HG02938 (cell line): ENCODE results near the gene NRDC.
"Not testable (repeated sequence)": the region's sequence is repeated elsewhere in the genome, so short reads cannot be mapped to it uniquely, and the experiment has no call there.

Experiments
- ATAC-seq: cut with Tn5 transposase; IDR thresholded peaks from one replicate; pipeline ENCODE4 v1.9.1; 2021; ENCODE audit warnings: mild to moderate bottlenecking, moderate library complexity; ENCODE audit not compliant: unreplicated experiment

Gene NRDC

DNA sequence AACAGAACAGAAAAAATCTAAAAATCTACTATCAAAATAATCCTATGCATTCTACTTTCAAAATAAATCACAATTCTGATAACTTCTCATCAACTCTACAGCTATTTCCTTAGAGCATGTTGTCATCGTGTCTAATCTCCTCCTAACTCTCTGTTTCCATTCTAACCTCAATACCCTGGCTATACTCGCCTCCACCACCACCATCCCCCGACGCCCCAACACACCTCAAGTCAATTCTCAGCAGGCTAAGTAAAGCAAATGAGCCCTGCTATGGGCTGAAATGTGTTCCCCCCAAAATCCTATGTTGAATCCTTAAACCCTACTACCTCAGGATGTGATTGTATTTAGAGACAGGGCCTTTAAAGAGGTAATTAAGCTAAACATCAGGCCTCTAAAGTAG, 34.6 kb downstream of the NRDC start:
- ATAC-seq = no peak

- no peak for ATAC-seq
Measured at GRCh38 chr1:51842261-51842660, 36.3 kb downstream of the NRDC start.

- no peak for ATAC-seq
Measured at GRCh38 chr1:51840743-51841461, 37.6 kb downstream of the NRDC start.

GRCh38 chr1:51840182-51840581, 38.3 kb downstream of the NRDC start:
- ATAC-seq = no peak

- no peak for ATAC-seq
Measured at GRCh38 chr1:51839094-51839493, 39.4 kb downstream of the NRDC start.

- no peak for ATAC-seq
Measured at GRCh38 chr1:51837243-51837642, 41.3 kb downstream of the NRDC start.

GRCh38 chr1:51833700-51834099, 44.8 kb downstream of the NRDC start:
- ATAC-seq = no peak

DNA sequence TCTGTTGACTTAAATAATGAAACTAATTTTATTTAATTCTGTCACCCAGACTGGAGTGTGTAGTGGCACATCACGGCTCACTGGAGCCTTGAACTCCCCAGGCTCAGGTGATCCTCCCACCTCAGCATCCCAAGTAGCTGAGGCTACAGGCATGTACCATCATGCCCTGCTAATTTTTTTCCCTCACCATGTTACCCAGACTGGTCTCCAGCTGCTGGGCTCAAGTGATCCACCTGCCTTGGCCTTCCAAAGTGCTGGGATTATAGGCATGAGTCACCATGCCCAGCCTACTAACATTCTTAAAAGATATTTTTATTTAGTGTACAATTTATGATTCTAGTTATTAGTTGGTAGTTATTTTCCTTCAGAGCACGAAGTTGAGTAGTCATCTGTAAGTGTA, 49.5 kb downstream of the NRDC start:
- ATAC-seq = no peak

DNA sequence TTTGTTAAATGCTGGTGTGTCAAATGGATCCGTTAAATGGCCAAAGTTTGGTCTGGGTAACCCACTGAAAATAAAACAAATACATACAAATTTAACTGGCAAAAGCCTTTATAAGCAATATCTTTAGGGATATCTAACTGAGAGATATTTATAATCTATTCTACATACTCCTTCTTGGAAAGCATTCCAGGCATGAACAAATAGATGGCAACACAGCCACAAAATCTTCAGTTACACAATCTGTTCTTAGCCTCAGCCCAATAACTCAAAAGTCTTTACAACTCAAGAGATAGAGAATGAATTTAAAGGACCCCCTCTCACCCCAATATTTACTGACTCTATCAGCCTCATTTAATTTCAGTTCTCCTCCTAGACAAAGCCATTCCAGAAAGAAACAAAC, 58.7 kb downstream of the NRDC start:
- ATAC-seq = no peak

- not testable (repeated sequence) for ATAC-seq
Measured at GRCh38 chr1:51819021-51819420, 59.5 kb downstream of the NRDC start.

- no peak for ATAC-seq
Measured at GRCh38 chr1:51818487-51818886, 60.0 kb downstream of the NRDC start.

DNA sequence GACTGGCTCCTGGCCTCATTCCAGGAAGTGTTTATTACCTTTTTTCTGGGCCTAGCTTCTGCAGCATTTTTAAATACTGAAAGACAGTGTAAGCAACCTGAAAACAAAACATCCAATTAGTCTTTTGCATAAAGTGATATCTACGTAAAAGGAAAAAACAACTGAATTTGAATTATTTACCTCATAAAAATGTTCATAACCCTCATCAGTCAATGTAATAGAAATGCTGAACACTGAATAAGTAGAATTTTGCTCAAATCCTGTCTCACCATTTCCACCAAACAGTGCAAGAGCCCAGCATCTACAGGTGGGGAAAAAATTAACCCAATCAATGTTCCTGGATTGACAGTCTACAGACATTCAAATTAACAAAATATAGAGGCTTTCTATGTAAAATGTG, 64.0 kb downstream of the NRDC start:
- no peak for ATAC-seq

DNA sequence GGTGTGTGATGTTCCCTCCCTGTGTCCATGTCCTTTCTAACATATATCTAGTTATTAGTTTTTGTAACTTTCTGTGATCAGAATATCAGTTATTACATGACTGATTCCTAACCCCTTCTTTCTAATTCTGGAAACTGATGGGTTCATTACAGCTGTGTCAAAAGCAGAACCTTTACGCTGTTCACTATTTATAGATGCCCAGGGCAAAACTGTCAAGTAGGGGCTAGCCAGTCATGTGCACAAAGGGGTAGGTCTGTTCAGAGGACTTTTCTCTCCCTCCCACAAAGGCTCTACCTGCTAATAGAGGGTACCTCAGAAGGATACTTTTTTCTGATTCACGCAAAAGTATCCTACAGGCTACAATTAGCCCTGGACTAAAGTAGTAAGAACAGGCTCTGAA, 79.2 kb downstream of the NRDC start:
- ATAC-seq = no peak

GRCh38 chr1:51794868-51795267, 83.7 kb downstream of the NRDC start:
- ATAC-seq = no peak

- ATAC-seq = no peak
Measured at GRCh38 chr1:51794260-51794659, 84.3 kb downstream of the NRDC start.

DNA sequence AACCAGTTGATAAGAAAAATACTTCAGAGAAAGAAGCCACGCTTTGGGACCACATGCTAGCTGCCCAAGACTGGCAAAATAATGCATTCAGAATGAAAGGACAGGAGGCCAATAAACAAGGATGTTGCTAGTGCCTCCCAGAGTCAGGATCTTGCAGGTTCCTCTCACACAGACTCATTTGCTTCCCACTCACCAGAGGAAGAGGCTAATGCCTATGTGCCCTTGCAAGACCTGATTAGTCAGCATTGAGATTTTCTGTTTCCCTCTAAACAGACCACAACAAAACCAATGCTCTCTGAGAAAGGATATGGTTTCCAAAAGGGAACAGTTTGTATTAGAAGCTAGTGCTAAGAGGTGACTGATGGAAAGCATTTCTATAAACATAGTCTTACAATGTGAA, 85.7 kb downstream of the NRDC start:
- ATAC-seq = no peak

GRCh38 chr1:51791888-51792287, 86.6 kb downstream of the NRDC start:
- ATAC-seq = no peak

- ATAC-seq = no peak
Measured at GRCh38 chr1:51790385-51790784, 88.1 kb downstream of the NRDC start.

DNA sequence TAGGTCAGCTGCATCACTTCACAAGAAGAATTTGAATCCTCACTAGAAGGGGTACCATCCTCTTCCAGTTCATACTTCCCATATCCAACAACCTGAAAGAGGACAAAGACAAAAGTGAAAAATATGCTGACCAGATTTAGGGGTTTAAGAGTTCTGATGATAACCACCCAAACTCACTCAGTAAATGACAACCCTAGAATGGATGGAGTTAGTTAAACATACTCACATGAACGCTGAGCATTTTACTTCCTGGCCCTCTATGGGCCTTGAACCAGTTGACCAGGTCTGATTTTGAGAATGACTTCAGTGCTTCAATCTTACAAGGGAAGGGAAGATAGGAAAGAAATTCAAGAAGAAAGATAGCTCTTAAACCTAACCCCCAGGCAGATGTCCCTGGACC, 89.2 kb downstream of the NRDC start:
- no peak for ATAC-seq

- ATAC-seq = no peak
Measured at GRCh38 chr1:51788938-51789337, 89.6 kb downstream of the NRDC start.

DNA sequence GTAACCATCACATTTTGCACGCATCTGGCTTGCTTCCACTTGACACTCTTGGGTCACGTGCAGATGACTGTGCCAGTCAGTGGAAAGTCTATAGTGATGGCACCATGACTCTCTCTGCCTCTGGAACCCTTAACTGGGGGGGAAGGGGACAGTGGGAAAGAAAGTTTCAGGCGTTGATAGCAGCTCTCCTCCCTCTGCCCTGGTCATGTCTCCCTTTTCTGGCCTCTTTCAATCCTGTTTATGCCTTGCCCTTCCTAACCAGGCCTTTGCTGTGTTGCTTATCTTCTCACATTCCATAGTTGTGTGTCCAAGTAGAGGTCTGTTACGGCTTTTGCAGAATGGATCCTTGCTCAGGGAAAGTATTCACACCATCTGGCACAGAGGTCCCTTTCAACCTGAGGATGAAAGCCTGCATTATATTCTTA, 93.5 kb downstream of the NRDC start:
- no peak for ATAC-seq

DNA sequence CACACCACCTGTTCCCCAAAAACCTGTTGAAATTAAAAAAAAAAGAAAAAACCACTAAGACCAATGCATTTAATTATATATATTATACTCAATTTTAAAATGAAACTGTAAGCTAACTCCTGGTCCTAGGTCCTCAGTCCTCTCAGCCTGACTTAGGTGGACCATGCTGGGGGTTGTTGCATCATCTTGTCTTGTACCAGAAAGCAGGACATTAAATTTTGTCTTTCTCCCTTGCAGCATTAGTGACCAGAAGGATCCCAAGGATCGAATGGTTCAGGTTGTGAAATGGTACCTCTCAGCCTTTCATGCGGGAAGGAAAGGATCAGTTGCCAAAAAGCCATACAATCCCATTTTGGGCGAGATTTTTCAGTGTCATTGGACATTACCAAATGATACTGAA, 97.6 kb downstream of the NRDC start:
- ATAC-seq = no peak

GRCh38 chr1:51776408-51776807, 102.1 kb downstream of the NRDC start:
- no peak for ATAC-seq
